HPDE6-E6E7 (cell line): ENCODE results near the gene SUPT20HL2.
"Not testable (repeated sequence)": the region's sequence is repeated elsewhere in the genome, so short reads cannot be mapped to it uniquely, and the experiment has no call there.

Experiments
- DNase-seq: peaks from one replicate; pipeline ENCODE4 v3.0.0; 2011; ENCODE audit warnings: missing footprints; ENCODE audit errors: extremely low spot score

The SUPT20HL2 gene

DNA sequence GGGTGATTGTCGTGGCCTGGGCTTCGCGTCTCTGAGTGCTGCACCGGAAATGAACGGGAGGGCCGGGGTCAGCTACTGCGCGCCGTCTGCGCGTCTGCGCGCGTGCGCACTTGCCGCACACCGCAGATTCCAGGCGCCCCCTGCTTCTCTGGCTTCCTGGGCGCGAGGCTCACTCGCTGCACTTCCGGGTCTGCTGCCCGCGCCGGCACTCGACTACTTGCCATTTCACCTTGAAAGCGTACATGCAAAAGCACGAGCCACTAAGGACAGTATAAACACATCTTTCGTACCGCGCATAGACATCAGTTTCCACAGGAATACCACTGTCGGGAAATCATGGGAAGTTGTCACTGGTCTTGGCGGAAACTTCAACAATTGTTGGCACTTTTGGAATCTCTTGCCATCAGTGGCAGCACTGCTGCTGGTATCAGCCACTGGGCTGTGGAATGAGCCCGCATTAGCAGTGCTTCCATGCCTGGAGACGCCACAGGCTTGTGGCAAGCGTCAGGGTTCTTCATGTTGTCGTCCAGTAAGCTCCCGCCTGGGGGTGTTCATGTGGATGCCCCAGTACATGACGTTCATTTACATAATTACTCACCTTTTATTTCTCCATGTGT, at the start of gene SUPT20HL2:
Gene SUPT20HL2 (minus strand): TSS at position 51 of the 617 bp plus-strand sequence. CDS start 754 bp downstream, outside the sequence.
- DNase-seq = no peak

DNA sequence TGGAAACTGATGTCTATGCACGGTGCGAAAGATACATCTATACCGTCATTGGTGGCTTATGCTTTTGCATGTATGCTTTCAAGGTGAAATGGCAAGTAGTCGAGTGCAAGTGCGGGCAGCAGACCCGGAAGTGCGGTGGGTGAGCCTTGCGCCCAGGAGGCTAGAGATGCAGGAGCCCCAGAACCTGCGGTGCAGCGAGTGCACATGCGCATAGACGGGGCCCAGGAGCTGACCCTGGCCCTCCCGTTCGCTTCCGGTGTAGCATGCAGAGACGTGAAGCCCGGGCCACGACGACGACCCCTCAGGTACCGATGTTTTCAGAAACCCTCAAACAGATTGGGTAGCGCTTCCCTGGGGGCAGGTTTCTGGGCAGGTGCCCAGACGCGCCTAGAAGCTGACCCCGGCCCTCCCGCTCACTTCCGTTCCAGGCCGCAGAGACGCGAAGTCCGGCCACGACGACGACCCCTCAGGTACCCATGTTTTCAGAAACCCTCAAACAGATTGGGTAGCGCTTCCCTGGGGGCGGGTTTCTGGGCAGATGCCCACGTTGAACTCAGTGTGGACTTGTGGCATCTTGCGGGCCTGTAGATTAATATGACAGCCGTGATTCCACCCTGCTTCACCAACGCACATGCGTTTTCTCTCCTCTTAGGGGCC, 48.3 kb upstream of the SUPT20HL2 start:
- not testable (repeated sequence) for DNase-seq

DNA sequence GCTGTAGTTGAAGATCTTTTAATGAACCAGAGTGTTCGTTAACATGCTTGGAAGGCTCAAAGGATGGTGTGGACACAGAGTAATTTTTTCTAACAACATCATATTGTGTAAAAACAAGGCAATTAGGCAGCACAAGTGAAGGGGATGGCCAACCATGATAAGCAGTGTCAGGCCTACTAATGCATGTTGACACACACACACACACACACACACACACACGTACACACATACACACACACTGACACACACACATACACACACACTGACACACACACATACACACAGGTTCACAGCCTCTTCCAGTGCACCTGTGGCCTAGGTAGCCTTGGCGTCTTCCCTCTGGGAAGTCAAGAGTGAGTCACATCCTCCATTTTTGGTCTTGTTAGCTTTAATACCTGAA, 46.4 kb upstream of the SUPT20HL2 start, which contains the start of gene SUPT20HL1:
Gene SUPT20HL1 (plus strand): TSS at position 368 of the 400 bp plus-strand sequence. CDS start 2,122 bp downstream, outside the sequence.
- no peak for DNase-seq

DNA sequence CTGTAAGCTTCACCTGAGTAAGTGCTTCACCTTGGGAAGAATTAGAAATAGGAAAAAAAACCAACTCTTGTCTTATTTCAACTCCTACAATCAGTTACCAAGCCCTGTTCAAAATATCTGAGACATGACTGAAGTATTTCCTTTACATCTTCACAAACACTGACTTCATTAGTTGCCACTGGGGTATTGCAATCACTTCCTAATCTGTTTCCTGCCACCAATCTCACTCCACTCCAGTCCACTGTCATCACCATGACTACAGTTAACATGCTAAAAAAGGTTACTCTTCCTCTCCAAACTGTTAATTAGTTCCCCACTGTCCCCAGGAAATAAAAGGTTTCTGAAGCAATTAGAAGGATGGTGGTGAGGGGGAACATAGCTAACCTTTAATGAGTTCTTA, 43.2 kb upstream of the SUPT20HL2 start:
- no peak for DNase-seq

DNA sequence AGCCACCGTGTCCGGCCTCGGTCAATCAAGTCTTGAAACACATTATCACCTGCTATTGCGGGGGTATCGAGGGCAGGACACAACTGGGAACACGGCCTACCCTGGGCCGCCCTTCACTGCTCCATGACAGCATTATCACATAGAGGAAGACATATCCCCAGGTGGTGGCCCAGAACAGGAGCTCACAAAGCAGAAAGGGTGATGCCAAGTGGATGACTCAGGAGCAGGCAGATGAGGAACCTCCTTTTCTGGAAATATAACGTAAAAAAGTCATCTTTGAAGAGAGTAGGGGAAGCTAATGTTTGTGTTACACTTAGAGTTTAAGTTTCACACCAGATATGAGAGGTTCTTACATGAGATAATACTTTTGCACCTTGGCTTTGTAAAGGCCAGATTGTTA, 41.2 kb upstream of the SUPT20HL2 start:
- no peak for DNase-seq

DNA sequence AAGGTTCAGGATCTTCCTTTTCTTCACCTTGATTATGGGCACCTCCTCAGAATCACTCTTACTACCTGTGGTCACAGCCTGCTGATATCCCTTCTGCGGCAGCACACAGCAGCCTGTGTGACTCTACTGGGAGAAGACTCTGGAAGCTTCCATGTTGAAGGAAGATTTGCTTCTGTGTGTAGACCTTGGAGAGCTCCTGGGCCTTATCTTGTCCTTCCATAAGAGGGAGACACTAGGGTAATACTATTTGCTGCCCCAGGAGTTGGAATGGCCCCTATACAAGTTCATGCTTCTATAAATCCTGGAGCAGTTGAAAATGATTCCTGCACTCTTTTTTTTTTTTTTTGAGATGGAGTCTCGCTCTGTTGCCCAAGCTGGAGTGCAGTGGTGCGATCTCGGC, 36.3 kb upstream of the SUPT20HL2 start:
- DNase-seq = no peak

DNA sequence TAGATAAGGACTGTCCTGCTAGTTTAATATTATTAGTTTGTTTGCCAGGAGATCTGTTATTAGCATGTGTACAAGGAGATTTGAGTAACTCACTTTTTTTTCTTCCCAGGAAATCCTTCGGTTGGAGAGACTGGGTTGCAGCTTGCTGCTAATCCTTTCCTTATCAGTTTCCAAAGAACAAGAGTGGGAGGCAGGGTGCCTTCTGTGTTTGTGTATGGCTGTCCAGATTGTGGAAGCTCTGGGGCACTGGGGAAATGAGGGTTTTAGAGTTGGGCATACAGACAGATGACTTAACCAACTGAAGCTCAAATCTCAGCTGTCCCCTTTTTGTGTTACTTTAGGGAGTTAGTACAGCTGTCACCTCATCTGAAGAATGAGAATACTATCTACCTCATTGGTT, 34.0 kb upstream of the SUPT20HL2 start:
- no peak for DNase-seq

DNA sequence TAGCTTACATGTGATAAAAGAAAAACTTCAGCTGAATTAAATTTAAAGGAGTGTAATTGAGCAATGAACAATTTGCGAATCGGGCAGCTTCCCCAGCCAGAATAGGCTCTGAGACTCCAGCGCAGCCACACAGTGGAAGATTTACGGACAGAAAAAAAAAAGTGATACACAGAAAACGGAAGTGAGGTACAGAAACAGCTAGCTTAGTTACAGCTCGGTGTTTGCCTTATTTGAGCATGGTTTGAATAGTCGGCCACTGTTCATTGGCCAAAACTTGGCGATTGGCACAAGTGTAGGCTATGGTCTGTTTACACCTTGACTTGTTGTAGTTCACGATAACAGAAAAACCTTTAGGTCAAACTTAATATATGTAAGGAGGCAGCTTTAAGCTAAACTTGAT, 29.9 kb upstream of the SUPT20HL2 start:
- DNase-seq = no peak

DNA sequence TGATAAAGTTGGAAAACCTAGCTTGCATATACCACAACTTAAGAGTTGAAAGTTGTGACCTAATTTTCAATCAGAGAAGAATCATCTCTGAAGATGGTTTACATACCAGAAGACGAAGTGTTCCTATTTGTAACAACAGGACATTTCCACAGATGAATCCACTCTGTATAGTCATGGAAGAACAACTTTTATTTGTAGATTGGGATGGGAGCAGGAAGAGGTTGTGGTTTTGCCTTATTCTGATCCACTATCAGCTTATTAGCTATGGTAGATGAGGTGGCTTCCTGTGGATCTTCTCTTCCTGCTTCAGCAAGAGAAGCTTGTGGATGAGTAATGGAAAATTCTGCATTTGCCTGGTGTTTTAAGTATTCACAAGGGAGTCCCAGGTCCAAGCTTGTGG, 27.9 kb upstream of the SUPT20HL2 start:
- no peak for DNase-seq

DNA sequence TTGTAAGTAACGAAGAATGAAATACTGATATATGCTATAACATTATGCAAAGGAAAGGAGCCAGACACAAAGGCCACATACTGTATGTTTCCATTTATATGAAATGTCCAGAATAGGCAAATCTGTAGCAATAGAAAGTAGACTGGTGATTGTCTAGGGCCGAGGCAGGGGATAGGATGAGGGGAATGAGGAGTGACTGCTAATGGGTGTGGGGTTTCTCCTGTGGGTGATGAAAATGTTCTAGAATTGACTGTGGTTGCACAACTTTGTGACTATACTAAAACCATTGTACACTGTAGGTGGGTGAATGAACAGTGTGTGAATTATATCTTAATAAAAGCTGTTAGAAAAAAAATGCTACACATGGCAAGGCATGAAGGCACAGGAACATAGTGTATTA, 26.6 kb upstream of the SUPT20HL2 start:
- DNase-seq = no peak

DNA sequence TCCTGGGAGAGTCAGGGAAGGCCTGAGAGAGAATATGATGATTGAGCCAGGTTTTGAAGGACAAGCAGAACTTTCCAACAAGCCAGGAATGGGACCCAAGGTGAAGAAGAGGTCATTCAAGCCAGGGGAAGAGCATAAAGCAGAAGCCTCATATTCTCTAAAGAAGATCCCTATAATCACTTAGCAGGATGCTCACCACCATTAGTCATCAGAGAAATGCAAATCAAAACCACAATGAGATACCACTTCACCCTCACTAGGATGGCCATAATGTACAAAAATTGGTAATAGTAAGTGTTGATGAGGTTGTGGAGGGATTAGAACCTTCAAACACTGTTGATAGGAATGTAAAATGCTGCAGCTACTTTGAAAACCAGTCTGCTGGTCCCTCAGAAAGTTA, 26.0 kb upstream of the SUPT20HL2 start:
- DNase-seq = no peak

DNA sequence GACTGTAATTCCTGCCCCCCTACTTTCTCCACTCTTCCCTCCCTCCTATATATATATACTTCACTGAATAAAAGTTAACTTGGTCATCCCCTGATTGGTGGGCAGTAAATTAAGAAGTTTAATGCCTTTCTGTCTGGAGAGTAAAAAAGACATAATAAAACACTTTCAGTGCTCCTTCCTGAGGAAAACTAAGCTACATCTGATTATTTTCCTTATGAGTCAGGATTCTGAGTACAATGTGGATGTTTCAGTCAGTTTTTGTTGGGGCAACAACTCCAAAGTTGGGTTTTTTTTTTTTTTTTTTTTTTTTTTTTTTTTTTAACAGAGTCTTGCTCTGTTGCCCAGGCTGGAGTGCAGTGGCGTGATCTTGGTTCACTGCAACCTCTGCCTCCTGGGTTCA, 22.0 kb upstream of the SUPT20HL2 start:
- DNase-seq = no peak

DNA sequence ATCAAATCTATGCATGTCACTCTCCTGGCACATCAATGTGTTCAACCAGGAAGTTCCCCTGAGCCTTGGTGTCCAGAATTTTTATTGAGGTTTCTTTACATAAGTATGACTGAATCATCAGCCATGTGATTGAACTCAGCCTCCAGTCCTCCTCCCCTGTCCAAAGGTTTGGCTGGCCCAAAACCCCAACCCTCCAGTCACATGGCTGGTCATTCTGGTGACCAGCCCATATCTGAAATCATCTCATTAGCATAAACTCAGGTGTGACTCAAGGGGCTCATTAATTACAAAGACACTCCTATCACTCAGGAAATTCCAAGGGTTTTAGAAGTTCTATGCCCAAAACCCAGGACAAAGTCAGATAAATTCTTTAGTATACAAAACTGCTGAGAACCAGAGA, 20.6 kb upstream of the SUPT20HL2 start:
- DNase-seq = no peak

DNA sequence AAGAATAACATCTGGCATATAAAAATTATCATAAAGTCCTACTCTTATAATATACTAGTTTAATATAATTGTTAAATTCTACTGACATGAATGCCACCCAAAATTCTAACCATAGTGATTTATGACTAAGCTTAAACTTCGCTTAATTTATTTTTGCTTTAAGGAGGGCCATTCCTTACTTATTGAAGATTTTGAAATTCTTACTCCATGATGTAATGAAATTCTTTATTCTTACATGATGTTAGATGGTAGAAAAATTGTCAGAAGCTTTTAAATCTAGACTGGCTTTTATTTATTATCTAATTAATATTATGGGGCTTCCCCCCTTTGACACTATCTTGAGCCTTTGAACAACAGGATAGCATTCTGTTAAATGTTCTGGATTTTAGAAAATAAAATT, 19.5 kb upstream of the SUPT20HL2 start:
- no peak for DNase-seq

DNA sequence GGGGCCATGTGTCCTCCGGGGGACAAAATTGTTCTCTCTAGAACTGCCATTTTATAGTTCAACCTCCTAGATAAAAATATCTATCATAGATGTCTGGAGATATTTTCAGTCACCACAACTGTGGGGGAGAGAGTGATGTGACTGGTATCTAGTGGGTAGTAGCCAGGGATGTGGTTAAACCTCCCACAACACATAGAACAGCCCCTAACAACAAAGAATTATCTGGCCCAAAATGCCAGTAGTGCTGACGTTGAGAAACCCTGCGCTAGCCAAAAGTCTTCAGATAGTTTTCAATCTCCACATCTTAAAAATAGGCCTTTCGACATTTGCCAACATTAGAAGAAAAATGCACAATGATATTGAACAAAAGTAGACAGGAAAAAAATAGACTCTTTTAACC, 19.0 kb upstream of the SUPT20HL2 start:
- no peak for DNase-seq

DNA sequence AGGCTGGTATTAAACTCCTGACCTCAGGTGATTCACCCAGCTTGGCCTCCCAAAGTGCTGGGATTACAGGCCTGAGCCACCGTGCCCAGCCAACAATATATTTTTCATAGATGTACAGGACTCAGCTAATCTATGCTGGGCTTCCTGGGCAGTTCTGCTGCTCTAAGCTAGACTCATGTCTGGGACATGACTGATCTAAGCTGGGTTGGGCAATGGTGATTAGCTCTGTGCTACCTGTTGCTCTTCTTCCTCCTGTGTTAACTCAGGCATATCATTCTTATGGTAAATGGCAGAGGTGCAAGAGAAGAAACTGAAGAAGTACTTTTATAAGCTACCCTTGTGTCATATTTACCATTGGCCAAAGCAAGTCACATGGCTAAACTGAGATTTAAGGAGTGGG, 11.4 kb upstream of the SUPT20HL2 start:
- no peak for DNase-seq

DNA sequence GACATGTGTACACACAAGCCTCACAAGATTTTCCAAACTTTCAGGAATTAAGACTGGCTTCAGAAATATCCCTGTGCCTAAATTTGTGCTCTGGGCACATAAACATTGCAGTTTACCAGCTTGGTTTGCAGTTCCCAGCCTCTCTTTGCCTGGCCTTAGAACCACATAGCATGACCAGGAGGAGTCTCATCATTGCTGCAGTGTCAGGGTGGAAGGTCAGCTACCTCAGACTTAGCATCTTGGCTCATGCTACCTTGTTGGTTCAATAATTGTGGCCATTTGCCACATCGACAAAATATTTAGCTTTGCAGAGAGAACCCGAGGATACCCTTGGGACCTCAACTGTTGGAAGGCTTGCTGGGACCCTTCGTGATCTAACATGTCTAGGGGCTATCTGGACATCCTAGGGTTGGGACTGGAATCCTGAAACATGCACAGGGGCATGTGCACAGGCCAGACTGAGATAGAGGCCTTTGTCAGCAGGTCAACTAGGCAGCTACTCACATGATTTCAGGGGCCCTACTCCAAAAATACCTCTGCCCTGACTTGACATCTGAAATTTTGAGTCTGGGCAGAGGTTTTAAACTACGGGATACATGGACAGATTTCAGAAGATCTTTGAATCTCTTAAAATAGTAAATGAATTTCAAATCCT, 8.0 kb upstream of the SUPT20HL2 start:
- DNase-seq = no peak

DNA sequence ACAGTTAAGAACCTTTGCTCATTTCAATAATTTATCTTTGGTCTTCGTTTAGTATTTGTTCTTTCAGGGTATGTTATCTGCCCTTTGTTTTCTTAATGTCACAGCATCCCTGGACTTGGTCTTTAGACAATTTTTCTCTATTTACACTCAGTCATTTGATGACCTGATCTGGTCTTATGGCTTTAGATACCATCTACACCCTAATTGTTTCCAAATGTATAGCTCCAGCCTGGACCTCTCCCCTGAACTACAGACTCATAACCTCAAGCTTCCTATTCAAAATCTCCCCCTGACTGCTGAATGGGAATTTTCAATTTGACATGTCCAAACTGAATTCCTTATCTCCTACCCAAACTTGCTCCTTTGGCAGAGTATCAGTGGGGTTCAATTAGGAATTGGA, 3.7 kb upstream of the SUPT20HL2 start:
- no peak for DNase-seq

DNA sequence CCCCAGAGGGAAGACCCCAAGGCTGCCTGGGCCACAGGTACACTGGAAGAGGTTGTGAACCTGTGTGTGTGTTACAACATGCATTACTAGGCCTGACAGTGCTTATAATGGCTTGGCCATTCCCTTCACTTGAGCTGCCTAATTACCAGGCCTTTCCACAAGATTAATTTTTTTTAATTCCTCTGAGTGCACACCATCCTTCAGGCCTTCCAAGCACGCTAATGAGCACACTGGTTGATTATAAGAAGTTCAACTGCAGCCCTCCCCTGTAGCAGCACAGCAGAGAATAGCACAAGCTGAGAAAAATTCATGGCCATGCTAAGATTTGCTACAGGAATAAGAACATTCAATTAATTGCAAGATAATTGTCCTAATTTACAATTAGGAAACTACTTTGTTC, 2.2 kb upstream of the SUPT20HL2 start:
- DNase-seq = no peak

DNA sequence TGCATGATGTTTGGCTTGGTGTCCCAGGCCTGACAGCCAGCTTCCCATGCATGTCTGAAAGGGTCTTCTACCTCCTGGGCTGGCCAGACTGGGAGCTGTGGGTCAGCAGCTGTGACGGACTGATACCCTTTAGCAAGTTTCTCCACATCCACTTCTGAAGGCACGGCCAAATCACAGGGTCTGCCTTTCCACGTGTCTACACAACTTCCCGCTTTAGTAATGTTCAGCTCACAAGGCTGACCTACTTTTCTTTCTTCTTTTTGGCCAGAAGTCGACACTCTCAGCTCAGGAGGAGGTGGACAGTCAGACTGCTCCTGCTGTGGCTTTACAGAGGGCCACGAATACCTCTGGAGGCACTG, 1.6 kb downstream of the SUPT20HL2 start:
- not testable (repeated sequence) for DNase-seq

DNA sequence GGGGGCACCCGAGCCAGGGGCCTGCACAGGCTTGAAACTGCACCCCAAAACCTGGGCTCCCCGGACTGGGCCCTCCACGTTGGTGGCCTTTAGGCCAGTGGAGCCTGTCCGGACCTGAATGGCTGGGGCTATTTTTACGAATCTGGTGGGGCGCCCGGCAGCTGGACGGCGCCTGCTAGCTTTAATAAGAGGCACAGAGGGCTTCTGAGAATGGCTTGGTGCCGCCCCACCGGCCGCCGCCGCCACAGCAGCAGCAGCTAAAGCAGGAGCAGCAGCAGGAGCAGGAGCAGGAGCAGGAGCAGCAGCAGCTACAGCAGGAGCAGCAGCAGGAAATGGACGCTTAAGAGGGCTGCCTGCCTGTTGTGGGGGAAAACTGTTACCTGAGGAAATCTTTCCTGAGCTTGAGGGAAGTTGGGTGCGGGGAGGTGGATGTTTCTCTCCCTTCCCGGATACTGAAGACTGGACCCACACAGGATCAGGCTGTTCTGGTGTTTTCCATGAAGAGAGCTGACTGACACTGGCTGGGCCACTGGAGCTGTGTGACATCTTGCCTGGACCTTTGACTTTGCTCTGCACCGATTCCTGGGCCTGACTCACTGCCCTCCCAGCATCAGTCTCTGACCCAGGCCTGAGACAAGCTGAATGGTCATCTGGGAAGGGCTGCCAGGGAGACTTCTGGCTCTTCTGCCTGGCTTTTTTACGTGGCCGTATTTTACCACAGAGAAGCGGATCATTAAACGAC, 2.2 kb downstream of the SUPT20HL2 start:
- not testable (repeated sequence) for DNase-seq

DNA sequence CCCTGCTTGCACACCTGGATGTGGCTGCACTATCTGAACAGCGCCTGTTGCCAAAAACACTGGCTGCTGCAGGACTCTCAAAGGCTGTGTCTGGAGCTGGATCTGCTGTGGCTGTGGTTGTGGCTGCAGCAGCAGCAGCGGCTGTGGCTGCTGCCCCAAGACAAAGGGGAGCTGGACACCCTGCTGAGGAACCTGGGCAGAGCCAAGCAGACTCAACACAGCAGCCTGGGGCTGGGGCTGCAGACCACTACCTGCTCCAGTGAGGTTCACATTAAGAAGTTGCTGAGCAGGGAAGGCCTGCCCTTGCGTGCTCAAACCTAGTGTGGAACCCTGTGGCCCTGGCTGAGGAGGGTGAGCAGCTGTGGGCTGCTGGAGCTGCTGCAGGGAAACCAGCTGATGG, 3.0 kb downstream of the SUPT20HL2 start:
- DNase-seq = not testable (repeated sequence)
